Fibroblast of skin of left biceps (primary cell): Measurements from ENCODE around the gene PIK3CD.

ENCODE experiments used
- DNase-seq, 2 experiments: peaks; one replicate each; pipeline ENCODE4 v3.0.0-alpha.2; 2013; ENCODE audit warnings: low read depth in 2 of 2

Gene PIK3CD

DNA sequence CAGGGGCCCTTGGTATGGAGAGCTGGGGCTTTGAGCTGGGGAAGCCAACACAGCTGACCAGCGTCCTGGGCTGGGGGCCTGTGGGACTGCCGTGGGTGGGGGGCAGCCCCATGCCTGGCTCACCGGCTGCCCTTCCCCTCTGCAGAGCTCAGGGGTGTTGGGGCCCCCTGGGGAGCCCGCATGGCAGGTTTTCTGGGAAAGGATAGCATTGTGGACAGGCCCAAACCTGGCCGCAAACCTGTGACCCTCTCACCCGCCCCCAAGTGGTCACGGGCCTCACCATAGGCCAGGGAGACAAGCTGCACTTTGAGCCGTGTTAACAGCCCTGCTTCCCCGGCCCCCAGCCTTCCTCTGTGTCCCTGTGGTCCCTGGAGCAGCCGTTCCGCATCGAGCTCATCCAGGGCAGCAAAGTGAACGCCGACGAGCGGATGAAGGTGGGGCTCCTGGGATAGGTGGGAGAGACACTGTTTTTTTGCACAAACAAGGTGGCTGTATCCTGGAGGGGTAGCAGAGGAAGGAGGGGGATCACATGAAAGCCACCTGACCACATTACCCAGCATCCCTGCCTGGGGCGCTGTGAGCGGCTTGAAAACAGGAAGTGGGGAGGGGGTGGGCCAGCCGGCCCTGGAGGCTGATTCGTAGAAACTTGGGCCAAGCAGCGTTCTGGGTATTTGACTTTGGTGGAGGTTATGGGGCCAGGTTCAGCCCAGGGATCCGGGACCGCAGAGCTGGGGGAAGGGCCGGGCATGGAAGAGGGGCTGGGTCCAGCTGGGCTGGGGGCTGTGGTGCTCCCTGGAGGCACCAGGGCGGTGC is 65.9 kb downstream of the PIK3CD start:
- no peak for DNase-seq

DNA sequence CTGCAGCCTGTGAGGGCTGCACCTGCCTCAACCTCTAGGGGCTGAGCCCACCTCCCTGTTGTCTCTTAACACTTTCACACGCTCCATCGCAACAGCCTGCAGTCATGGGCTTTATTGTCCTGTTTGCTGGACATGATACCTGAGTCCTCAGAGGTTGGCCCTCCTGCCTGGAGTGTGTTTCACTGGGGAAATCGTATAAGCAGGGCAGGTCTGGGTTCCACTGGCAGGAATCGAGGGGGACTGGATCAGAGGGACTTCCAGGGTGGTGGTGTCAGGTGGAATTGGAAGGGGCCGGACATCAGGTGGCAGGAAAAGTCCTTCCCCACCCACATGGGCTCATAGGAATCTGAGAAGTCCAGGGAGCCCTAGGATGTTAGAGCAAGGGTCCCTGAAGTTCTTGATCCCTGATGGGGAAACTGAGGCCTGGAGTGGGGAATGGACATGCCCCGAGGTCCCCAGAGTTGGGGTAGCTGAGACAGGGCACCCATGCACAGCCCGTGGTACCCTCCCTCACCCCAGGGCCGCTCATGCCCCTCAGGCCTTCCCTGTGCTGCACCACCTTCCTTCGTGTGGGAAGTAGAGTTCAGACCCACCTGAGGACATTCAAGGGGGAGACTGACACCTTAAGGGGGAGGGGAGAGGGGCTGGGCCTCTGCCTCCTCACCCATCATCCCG is 66.6 kb downstream of the PIK3CD start:
- no peak for DNase-seq

DNA sequence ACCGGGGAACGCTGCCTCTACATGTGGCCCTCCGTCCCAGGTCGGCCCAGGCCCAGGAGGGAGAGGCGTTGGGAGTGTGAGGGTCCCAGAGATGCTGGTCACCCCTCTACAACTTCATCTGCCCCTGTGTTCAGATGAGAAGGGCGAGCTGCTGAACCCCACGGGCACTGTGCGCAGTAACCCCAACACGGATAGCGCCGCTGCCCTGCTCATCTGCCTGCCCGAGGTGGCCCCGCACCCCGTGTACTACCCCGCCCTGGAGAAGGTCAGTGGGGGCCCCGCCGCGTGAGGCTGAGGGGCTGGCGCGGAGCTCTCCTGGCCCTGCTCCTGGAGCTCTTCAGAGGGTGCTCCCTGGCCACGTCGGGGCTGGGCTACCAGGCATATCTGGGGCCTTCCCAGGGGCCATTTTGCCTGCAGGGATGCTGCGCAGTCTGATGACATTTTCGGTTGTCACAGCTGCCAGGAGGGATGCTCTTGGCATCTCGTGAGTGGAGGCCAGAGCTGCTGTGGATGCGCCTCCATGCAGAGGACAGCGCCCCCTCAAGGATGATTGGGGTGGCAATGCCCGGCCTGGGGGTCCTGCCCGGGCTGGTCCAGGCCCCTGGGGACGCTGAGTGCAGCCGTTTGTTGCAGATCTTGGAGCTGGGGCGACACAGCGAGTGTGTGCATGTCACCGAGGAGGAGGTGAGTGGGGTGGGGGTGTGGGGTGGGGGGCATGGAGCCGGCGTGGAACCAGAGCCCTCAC is 68.6 kb downstream of the PIK3CD start:
- DNase-seq, result no peak

DNA sequence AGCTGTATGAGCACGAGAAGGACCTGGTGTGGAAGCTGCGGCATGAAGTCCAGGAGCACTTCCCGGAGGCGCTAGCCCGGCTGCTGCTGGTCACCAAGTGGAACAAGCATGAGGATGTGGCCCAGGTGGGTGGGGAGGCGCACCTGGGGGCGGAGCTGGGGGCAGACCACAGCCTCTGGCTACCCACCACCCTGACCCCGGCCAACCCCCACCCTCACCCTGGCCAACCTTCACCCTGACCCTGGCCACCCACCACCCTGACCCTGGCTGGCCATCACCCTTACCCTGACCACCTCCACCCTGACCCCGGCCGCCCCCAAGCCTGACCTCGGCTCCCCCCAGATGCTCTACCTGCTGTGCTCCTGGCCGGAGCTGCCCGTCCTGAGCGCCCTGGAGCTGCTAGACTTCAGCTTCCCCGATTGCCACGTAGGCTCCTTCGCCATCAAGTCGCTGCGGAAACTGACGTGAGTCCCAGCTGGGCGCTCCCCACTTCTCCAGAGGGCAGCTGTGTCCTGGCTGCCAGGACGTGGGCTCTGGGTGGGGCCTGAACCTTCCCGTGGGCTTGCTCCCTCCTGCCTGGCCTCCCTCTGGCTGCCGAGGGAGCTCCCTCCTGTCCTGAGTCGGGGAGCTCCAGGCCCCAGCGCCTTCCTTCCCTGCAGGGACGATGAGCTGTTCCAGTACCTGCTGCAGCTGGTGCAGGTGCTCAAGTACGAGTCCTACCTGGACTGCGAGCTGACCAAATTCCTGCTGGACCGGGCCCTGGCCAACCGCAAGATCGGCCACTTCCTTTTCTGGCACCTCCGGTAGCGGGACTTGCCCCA is 69.5 kb downstream of the PIK3CD start:
- DNase-seq, result no peak

DNA sequence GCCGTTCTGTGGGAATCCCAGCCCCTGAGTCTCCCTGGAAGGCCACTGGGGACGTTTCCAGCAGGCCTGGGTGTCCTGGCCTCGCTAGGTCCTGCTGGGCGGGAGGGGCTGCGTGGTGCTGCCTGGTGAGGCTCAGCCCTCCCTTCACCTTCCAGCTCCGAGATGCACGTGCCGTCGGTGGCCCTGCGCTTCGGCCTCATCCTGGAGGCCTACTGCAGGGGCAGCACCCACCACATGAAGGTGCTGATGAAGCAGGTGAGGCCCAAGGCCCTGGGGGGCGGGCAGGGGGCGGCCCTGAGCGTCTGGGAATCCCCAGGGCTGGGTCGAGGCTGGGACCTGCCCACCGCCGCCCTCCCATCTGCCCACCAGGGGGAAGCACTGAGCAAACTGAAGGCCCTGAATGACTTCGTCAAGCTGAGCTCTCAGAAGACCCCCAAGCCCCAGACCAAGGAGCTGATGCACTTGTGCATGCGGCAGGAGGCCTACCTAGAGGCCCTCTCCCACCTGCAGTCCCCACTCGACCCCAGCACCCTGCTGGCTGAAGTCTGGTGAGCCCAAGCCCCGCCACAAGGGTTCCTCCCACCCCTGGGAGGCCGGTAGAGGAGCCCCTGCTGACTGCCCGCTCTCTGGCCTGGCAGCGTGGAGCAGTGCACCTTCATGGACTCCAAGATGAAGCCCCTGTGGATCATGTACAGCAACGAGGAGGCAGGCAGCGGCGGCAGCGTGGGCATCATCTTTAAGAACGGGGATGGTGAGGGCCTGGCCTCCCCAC is 70.3 kb downstream of the PIK3CD start:
- no peak for DNase-seq

DNA sequence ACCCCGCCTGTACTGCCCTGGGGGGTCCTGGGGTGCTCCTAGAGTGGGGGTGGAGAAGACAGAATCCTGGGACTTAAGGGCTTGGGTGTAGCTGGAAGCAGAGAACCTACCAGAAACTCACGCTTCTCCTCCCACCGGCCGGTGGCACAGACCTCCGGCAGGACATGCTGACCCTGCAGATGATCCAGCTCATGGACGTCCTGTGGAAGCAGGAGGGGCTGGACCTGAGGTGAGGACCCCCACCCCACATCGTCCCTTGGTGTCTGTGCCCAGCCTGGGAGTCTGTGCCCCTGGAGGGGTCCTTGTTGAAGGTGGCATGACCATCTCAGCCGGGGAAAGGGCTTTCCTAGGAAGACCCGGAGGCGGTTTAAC is 70.8 kb downstream of the PIK3CD start:
- no peak for DNase-seq

DNA sequence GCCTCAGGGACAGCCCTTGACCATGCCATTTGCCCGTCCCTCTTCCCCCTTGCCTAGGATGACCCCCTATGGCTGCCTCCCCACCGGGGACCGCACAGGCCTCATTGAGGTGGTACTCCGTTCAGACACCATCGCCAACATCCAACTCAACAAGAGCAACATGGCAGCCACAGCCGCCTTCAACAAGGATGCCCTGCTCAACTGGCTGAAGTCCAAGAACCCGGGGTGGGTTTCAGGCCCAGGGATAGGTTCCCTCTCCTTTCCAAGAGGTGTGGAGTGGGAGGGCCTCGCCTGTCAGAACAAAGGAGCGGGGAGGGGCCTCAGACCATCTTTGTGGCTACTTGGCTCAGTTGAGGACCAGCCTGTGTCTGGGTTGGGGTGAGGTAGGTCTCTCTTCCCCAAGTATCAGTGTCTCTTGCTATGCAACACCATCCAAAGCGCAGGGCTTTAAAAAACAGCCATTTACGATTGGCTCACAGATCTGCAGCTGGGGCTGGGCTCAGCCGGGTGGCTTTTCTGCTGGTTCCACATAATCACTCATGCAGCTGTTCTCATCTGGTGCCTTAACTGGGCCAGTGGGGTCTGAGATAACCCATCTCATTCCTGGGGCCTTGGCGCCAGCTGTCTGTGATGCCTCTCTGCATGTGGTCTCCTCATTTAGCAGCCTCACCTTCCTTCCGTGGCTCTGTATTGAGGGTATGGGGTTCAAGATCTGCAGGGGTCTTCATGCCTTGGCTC is 71.7 kb downstream of the PIK3CD start:
- DNase-seq, result no peak

DNA sequence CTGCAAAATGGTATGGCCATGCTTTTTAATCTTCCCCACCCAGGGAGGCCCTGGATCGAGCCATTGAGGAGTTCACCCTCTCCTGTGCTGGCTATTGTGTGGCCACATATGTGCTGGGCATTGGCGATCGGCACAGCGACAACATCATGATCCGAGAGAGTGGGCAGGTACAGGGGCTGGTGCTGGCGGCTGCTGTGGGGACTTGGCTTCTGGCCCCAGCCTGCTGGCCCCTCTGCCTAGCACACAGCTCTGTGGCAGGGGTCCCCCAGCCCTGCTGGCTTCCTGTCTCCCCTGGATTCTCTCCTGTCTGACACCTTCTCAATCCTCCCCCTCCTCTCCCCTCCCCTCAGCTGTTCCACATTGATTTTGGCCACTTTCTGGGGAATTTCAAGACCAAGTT is 72.4 kb downstream of the PIK3CD start:
- no peak for DNase-seq

DNA sequence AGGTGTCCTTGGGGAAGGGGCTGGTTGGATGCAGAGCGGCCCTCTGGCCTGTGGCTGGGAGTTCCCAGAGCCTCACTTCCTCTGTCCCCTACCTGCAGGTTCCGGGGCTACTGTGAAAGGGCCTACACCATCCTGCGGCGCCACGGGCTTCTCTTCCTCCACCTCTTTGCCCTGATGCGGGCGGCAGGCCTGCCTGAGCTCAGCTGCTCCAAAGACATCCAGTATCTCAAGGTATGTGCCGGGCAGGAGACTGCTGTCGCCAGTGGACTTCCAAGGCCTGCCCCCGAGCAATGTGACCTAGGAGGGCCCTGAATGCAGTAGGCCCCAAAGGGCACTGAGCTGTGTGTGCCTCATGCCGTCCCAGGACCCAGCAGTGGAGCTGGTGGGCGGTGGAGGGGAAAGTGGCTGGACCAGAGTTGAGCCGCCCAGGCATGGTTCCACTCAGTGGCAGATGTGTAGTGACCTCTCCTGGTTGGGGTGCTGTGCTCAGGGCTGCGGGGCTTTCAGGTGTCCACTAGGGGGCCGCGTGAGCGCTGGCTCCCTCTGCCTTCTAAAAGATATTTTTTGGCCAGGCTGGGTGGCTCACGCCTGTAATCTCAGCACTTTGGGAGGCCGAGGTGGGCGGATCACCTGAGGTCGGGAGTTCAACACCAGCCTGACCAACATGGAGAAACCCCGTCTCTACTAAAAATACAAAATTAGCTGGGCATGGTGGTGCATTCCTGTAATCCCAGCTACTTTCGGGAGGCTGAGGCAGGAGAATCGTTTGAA is 73.4 kb downstream of the PIK3CD start:
- DNase-seq, result no peak

DNA sequence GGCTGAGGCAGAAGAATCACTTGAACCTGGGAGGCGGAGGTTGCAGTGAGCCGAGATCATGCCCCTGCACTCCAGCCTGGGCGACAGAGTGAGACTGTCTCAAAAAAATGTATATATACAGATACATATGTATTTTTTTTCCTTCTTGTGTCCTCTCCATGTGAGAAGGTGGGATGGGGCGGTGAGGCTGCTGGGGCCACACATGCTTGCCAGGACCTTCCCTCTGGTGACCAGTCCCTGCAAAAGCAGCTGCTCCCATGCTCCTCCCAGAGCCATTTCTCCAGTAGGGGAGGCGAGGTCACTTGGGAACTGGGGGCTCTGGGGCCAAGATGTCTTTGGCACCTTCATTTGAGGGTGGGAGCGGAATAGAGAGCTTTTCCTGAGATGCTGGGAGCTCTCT is 74.9 kb downstream of the PIK3CD start:
- DNase-seq, result no peak

DNA sequence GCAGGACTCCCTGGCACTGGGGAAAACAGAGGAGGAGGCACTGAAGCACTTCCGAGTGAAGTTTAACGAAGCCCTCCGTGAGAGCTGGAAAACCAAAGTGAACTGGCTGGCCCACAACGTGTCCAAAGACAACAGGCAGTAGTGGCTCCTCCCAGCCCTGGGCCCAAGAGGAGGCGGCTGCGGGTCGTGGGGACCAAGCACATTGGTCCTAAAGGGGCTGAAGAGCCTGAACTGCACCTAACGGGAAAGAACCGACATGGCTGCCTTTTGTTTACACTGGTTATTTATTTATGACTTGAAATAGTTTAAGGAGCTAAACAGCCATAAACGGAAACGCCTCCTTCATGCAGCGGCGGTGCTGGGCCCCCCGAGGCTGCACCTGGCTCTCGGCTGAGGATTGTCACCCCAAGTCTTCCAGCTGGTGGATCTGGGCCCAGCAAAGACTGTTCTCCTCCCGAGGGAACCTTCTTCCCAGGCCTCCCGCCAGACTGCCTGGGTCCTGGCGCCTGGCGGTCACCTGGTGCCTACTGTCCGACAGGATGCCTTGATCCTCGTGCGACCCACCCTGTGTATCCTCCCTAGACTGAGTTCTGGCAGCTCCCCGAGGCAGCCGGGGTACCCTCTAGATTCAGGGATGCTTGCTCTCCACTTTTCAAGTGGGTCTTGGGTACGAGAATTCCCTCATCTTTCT is 75.5 kb downstream of the PIK3CD start:
- no peak for DNase-seq

DNA sequence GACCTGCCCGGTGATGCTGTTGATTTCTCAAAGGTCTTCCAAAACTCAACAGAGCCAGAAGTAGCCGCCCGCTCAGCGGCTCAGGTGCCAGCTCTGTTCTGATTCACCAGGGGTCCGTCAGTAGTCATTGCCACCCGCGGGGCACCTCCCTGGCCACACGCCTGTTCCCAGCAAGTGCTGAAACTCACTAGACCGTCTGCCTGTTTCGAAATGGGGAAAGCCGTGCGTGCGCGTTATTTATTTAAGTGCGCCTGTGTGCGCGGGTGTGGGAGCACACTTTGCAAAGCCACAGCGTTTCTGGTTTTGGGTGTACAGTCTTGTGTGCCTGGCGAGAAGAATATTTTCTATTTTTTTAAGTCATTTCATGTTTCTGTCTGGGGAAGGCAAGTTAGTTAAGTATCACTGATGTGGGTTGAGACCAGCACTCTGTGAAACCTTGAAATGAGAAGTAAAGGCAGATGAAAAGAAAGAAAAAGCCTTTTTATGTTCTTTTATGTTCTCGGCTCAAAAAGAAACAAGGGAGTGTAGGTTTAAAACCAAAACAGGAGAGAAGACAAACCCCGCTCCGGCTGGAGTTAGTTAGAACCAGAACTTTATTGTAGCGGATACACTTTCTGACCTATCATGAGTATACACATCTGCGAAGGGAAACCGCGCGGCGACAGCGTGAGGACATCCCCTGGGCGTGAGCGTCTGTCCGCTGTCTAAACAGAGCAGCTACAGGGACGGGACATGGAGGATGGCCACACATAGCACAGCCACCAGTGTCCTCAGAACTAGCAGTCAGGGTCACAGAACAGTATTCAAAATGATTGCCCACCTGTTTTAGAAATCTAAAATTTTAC is 77.1 kb downstream of the PIK3CD start:
- DNase-seq, result no peak

DNA sequence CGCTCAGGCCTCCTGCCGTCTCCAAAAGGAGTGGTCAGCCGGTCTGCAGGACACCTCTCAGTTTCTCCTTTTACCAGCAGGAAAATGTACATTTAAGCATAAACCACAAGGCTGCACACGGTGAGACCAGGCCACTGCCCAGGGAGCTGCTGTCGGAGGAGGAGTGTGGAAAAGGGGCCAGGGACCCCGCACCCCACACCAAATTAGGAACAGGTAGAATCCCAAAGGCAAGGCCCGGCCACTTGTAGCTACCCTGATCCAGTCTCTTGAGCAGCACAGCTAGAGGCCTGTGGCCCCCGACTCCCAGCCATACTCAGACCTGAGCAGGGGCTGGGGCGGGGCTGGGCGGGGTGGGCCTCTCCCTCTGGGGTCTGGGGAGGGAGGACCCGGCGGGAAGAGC is 78.0 kb downstream of the PIK3CD start:
- DNase-seq, result no peak

DNA sequence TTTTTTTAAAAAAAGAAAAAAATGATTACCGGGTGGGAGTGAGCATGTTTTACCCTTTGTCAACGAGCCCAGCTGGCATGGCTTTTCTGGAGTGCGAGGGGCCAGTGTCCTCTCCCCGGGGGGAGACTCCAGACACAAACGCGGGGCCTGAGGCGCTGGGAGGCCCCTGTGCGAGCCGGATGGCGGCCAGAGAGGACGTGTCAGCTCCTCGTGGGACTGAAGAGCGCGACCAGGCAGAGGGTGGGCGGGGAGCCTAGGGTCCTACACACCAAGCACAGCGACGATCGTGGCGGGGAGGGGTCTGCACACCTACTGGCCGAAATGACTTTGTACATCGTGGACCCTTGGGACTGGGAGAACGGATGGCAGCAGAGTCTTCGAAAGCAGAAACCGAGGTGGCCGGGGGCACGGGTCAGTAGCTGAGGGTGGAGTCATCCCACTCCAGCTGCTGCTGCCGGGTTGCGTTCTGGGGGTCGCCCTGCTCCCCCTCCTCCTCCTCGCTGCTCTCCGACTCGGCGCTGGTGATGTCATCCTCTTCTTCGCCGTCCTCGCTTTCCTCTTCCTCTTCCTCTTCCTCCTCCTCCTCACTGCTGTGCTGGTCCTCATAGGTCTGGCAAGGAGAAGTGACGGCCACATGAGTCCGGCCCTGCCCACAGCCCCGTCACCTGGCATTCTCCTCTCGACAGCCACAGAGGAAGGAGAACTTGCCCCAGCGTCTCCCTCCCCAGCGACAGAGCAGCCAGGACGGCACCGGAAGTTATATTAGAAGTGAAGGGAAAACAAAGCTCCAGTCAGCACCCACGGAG is 78.8 kb downstream of the PIK3CD start:
- no peak for DNase-seq

DNA sequence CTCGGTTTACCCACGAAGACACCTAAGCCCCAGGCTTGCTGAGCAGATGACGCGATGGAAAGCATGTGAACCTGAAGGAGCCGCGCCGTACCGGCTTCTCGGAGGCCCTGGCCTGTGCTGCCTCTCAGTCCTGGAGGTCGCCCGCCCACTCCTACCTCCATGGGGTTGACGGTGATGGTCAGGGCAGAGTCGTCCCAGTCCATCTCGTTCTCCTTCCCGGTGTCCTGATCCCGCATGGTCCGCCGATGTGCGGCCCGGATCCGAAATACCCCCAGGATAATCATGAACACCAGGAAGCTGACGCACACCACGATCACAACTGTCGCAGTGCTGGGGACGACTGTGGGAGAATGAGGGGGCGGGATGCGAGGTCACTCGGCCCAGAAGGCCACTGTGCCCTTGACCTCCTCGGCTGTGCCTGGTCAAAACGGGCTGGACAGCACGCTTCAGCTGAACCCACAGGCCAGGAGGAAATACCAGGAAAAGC is 79.6 kb downstream of the PIK3CD start:
- DNase-seq, result no peak

DNA sequence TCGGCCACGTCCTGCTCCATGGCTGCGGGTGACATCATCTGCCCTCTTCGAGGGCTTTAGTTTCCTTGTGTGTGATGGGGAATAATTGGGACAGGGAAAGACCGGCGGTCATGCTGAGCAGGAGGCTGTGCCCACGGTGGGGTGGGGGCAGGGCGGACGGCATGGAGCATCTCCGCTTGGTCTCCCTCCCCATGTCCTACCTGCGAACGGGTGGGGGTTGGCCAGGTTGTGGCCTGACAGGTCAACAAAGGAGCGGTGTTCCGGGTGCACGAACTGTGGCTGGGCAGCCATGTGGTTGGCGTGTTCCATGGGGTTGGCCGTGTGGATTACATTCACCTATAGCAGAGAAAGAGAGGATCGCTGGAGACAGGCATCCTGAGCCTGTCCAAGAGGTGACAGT is 80.0 kb downstream of the PIK3CD start:
- DNase-seq, result no peak
